Right ventricle myocardium superior (tissue), 1 donor: ENCODE results near the gene CIAO1. TPM values are rescaled to one million over a fixed set of nuclear protein-coding genes. Genes with fewer than 3 reads are reported as not detected.
"Not testable (repeated sequence)": the region's sequence is repeated elsewhere in the genome, so short reads cannot be mapped to it uniquely, and the experiment has no call there.

Experiments used
- ATAC-seq: fragments of 200-7000 bp; cut with Tn5 transposase; one replicate; pipeline ENCODE4 v1.9.1; 2020; ENCODE audit warnings: mild to moderate bottlenecking; ENCODE audit not compliant: poor library complexity
- DNase-seq: peaks from one replicate; pipeline ENCODE4 v3.0.0-alpha.2; 2020
- intact Hi-C: fragments of 100-400 bp; cut with DNase I; formaldehyde crosslinking; loops from one replicate; pipeline ENCODE4 v1.11.2; 2022
- total RNA-seq: library from RNA; stranded (reverse); fragmentation: NEBNext Ultra II Directional; extraction: Animal tissue kit (Norgen Biotek cat#: 25700); gene quantifications from one replicate; pipeline ENCODE4 v1.2.1, GENCODE V29; 2021
- donor health status: DM: no; HTN: yes; CAD: no; lungs with severe emphysema.

The CIAO1 gene
- total RNA-seq, 1 donor from 2014 or later, result 62.3 TPM

DNA sequence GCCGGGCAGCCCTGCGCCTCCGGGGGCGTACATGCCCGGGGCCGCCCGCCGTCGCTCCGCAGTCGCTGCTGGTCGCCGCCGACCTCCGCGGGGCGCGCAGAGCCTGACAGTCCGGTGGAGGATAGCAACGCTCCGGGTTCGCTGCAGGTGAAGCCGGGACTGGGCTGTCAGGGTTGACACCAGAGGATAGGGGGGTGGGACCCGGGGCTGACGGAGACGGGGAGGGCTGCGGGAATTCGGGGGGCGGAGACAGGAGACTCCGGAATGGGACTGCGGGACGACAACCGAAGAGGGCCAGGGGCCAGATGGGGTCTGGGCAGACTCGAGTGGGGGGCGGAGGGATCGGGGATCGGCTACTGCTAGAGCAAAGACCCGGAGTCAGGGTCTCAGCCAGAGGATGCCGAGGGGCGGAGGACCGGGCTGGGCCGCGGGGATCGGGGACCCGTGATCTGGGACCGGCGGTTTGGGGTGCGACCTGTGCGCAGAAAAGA is 631 bp upstream of the CIAO1 start:
- intact Hi-C loops, result loop anchor here (10.0 kb wide), 1 partner anchor 121 kb away; the partner anchor contains the start of gene DUSP2
- DNase-seq (no peak), ATAC-seq (peak; percentile 23)

DNA sequence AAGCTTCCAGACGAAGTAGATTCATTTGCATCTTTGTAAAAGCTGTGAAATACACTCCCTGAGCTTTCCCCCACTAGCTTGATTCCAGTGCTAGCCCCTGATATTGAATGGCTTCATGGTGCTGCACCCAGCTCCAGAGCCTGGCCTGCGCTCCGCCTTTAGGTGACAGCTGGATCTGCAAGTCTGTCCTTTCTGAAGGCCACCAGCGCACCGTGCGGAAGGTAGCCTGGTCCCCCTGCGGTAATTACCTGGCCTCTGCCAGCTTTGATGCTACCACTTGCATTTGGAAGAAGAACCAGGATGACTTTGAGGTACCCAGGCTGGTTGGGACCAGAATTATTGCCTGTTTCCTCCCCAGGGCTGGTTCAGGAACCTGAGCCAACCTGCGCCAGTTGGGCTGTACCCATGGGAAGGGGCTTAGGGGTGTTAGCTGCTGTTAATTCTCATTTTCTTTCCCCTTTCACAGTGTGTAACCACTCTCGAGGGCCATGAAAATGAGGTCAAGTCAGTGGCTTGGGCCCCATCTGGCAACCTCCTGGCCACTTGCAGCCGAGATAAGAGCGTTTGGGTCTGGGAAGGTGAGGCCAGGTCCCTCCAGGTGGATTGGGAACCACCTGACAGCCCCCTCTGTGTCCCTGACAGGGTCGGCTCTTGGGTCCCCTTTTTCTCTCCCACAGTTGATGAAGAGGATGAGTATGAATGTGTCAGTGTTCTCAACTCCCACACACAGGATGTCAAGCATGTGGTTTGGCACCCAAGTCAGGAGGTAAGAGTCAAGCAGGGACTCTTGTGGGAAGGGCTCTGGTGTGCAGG is 1.3 kb downstream of the CIAO1 start:
- peak; percentile 54 for DNase-seq
- intact Hi-C loops, result loop anchor here (10.0 kb wide), 1 partner anchor 123 kb away; the partner anchor contains the start of gene DUSP2
- ATAC-seq, result no peak

DNA sequence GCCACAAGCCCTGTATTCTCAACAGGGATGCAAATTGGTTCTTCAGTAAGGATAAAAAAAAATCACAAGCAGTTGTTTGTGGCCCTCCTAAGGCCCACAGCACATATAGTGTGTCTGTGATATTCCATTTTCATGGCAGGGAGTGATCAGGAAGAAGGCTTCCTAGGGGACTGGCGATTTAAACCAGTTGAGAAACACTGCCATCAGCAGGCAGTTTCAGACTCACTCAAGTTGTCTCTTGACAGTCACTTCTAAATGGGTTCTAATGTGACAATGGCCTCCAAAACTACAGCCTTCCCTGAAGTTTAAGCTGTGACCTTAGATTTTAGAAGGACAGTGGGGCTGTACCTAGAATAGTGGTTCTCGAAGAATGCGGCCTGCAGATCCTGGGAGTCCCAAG is 6.0 kb downstream of the CIAO1 start:
- ATAC-seq, result no peak
- intact Hi-C loops, result no loop called here
- DNase-seq, result no peak

DNA sequence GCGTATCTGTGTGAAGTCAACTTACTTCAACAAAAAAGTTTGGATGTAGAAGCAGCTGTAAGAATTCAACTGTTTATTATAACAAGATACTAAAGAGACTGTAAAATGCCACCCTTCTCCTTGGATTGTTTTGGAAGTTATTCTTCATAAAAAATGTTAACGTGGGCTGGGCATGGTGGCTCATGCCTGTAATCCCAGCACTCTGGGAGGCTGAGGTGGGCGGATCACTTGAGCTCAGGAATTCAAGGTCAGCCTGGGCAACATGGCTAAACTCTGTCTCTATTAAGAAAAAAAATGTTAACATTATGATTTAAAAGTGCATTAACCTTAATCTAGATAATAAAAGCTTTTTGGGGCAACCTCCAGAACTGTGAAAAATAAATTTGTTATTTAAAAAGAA is 7.7 kb downstream of the CIAO1 start:
- intact Hi-C loops, result no loop called here
- DNase-seq (no peak), ATAC-seq (no peak)

DNA sequence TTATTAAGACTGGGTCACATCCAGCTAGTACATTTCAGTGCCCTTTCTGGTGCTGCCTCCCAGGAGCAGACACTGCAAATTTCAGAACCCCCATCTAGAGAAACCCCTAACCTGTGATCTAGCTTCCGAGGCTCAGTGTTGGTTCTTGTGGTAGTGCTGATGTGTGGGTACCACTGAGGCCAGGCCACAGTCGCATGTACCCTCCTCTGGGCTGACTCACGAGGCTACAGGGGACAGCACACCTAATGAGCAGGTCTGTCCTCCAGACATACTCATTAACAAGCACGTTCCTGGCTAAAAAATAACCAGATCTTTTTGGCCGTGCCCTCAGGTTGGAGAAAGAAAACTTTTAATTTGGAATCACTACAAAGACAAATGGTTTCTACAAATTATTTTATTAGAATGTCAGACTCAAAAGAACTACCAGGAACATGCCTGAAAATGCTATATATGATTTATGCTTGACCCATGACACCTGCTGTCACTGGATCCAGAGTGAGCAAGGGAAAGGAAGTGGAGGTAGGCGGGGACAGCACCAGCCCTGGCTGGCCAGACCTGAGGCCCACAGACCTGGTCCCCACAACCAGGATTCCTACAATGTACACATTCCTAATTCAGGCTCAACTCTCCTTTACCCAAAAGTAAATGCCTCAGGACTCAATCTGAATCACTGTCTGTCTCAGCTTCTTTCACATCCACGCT is 8.5 kb downstream of the CIAO1 start:
- DNase-seq, result no peak
- ATAC-seq, result no peak
- intact Hi-C loops, result no loop called here

DNA sequence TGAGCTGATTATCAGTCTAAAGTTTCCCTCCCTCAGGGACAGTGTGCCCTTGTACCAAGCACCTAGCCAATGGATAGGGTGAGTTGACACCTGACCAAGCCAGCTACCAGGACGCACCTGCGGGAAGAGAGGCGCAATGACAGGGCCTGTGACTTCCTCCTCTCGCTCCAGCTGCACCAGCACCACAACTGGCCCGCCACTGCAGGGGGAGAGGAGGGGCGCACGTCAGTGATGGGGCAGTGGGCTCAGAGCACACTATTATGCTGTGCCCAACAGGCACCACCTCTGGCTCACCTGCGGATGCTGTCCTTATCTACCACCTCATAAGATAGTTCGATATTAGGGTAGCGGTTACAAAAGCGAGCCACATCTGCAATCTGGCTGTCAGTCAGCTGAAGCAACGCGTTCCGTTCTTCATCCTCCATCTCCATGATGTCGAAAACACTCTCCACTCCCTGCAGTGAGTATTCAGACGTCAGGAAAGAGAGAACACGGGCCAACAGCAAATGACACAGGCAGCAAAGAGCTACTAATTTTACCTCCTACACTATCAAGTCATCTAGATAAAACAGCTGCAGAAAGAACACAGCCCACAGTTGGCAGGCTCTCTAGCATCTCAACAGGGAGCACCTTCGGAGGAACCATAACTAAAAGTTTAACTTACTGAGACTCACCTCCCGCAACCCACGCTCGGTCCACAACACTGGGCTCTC is 10.9 kb downstream of the CIAO1 start:
- ATAC-seq (no peak), DNase-seq (no peak)
- intact Hi-C loops, result no loop called here

DNA sequence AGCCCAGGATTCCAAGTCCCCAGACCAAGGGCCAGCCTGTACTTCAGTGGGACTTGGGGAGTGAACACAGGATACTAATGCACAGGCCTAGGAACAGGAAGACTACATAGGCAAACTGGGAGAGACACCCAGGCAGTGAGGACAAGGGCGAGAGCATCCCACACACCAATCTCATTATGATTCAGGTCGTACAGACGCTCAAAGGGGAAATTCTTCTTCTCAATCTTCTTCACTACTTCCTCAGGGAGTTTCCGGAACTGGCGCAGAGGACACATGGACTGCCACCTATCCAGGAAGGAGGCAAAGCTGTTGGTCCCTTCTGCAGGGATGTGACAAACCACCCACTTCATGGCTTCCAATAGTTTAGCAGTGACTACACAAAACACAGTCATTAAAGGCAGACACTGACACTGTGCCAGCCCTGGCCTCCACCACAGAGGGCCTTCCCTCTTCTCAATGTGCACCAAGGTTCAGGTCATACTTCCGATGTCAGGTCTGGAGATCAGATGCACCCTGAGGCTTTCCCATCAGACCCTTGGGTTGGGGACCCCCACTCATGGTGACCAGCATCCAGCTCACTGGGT is 21.3 kb downstream of the CIAO1 start:
- intact Hi-C loops, result no loop called here
- ATAC-seq (no peak), DNase-seq (no peak)

DNA sequence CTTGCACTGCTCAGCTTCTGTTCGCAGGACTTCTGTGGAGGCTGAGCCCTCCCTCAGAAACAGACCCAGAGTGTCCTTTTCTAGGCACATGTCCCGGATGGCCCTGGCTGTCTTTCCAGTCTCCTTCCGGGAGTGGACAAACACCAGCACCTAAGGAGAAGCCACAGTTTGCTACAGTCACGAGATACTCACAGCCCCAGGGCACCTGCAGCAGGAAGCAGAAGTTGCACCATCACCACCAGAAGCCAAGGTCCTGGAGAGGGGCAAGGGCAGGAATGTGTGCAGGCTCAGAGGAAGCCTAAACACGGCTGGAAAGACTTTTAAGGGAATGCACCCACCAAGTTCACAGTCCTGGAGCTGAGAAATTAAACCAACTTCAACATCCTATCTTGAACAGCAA is 25.7 kb downstream of the CIAO1 start:
- intact Hi-C loops, result no loop called here
- ATAC-seq, result no peak
- DNase-seq, result no peak

DNA sequence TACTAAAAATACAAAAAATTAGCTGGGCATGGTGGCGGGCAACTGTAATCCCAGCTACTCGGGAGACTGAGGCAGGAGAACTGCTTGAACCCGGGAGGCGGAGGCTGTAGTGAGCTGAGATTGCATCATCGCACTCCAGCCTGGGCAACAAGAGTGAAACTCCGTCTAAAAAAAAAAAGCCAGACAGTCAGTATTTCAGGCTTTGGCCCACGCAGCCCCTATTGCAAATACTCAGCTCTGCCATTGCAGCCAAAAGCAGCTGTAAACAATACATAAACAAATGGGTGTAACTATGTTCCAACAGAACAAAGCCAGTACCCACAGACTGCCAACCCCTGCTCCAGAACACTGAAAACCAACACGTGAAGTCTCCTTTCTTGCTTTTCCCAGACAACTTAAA is 28.2 kb downstream of the CIAO1 start:
- DNase-seq, intact Hi-C loops, ATAC-seq: not testable (repeated sequence)

DNA sequence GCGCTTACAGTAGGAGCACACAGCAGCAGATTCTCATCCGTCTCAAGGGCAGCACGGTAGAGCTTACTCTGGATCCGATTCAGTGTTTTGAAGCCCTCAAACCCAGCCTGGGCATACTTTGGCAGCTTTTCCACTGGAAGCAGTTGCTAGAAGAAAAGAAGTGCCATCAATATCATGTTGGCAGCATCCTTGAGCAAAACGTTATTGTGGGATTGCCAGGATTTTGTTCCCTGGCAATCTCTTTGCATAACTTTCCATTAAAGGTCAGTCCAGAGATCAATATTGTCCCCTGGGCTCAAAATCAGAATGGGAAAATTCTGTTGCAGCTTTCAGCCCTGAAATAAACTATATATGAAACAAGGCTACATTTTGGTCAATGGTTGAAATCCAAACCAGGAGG is 30.9 kb downstream of the CIAO1 start:
- no peak for ATAC-seq
- intact Hi-C loops, result no loop called here
- no peak for DNase-seq

DNA sequence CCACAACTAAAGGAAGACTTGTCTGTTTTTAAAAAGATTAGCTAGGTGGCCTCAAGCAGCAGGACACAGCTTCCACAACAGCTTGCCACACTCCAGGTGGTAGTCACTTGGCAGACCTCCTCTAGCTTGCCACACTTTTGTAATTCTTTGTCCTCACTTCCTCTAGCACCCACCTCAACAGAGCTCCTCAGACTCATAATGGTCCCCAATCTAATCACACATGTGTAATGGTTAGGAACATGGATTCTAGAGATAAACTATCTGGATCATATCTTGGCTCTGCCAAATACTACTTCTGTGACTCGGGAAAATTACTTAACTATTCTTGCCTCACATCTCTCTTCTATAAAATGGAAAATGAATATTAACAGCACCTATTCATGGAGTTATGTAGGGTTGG is 35.8 kb downstream of the CIAO1 start:
- ATAC-seq, result no peak
- DNase-seq, result no peak
- intact Hi-C loops, result no loop called here

DNA sequence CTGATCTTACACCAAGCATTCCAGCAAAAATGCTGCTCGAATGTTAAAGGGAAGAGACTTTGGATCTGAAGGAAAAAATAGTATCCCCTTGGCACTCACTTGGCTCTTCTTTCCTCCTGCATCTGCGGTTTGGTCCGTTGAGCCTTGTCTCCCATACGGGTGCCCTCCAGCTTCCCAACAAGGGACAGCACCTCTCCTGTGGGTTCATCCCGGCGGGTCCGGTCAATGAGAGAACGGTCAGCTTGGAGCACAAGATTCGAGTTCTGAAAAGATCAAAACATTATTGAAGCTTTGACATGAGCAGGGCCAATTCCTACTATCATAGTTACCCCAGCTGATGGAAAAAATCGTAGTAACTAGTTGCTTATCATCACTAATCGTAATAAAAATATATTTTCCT is 38.6 kb downstream of the CIAO1 start:
- ATAC-seq, result no peak
- no peak for DNase-seq
- intact Hi-C loops, result loop anchor here (5.0 kb wide), 1 partner anchor 203 kb away; the partner anchor contains the start of gene NEURL3

DNA sequence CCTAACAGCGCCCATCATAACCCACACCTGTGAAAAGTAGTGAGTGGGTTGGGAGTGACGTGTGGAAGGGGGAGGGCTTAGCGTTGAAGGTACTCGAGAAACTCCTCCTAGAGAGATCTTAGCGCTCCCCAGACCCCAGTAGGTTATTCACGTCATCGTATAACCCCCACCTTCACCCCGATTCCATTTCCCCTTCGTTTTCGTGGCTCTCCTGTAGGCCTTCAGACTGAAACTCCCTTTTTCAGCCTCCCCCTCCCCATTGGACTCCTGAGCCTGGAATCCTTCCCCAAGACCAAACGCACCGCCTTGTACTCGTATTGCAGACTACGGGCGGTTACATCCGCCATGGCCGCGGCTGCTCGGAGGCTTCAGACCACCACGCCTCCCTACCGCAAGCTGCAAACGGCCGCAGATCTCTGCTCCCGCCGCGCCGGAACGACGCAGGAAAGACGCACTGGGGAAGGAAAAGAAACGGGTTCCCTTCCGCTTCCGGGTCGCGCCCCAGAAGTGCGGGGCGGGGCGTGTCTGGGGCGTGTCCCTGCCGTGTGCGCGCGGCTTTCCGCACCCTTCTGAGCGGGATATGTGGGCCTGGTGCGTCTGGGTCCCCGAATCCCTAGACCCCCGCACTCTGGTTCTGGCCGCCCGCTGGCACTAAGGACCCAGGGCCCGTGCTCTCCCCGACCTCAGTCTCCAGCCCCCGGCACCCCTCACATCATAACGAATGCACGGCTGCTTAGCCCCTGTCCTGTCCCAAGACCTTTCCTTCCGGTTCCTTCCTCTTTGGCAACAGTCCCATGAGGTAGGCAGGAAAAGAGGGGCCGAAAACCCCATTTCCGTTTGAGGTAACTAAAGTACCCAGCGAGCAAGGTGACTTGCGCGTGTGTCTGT is 39.3 kb downstream of the CIAO1 start, which contains the start of gene SNRNP200:
Gene SNRNP200 (minus strand): TSS at position 456 of the 888 bp plus-strand sequence. CDS start 109 bp downstream, at position 347.
- DNase-seq, result peak; percentile 94
- peak; percentile 100 for ATAC-seq
- intact Hi-C loops, result loop anchor here (5.0 kb wide), 1 partner anchor 202 kb away; the partner anchor contains the start of gene NEURL3

DNA sequence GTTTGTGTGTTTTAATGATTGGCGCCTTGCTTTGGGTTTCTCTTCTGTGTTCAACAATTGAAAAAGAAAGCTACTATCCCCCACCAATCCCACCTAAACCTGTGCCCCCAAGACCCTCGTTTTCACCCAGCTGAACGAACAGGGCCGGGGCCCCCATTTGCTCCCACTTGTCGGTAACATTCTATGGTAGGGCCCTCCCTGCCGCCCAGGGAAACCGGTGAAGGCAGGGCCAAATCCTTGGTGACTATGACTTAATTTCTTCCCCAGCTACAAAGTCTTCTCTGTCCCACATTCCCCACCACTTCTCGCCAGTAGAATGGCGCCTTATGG is 39.9 kb downstream of the CIAO1 start:
- ATAC-seq, result peak; percentile 10
- intact Hi-C loops, result loop anchor here (5.0 kb wide), 1 partner anchor 201 kb away; the partner anchor contains the start of gene NEURL3
- DNase-seq, result no peak

DNA sequence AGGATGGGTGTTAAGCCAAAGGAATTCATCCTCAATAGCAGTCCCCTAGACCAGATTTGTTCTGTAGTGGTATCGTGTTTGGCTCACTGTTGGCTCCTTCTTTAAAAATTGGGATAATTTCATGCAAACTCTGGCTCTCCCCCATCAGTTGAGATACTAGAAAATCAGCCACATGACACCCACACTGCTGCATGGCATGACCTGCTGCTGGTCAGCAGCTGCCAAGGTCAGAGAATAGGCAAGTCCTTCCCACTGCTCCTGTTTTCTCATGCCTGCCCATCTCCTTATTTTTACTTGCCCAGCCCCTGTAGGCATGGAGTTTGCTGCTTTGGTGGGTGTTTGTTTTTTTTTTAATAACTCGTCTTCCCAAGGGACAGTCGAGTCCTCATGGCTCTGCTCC is 40.3 kb downstream of the CIAO1 start:
- ATAC-seq (no peak), DNase-seq (no peak)
- intact Hi-C loops, result loop anchor here (5.0 kb wide), 1 partner anchor 201 kb away; the partner anchor contains the start of gene NEURL3

DNA sequence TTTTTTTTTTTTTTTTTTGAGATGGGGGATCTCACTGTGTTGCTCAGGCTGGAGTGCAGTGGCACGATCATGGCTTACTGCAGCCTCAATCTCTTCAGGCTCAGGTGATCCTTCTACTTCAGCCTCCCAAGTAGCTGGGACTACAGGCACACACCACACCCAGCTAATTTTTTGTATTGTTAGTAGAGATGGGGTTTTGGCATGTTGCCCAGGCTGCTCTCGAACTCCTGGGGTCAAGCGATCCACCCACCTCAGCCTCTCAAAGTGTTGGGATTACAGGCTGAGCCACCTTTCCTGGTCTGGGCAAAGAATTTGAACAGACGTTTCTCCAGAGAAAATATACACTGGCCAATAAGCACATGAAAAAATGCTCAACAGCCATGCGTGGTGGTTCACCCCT is 42.2 kb downstream of the CIAO1 start:
- intact Hi-C loops, result loop anchor here (5.0 kb wide), 1 partner anchor 199 kb away; the partner anchor contains the start of gene NEURL3

DNA sequence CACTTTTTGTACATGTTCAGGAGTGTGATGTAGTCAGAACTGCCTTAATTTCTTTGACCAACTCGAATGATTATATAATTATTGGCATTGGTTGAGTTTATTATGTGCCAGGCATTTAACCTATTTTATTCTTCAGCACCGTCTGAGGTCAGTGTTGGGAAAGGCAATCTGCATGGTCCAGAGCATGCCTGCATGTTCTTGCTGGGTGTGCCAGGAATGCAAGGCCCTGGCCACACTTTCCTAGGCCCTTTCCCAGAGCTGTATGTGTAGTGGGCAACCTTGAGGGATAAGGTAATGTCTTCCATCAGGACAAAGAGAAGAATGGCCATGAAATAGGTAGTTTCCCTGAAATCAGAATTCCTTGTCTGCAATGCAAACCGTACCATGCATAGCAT is 49.0 kb downstream of the CIAO1 start:
- ATAC-seq (no peak), DNase-seq (no peak)
- intact Hi-C loops, result no loop called here

More for the DNA sequence above, 42.2 kb downstream of the CIAO1 start:
- ATAC-seq, result no peak
- no peak for DNase-seq
